ENCODE measurements around the gene AXIN2.

GRCh38 chr17:65498816-65499215 is 62.6 kb downstream of the AXIN2 start:
- TF ChIP-seq FOXP2 (optimal IDR thresholded peaks at IDR 0.05; ENCODE audit: control extremely low read depth, extremely low read length, insufficient read depth) (no peak), POLR2AphosphoS5 (IDR thresholded peaks at IDR 0.05; ENCODE audit: borderline replicate concordance, low read depth, low read length) (no peak)

All from SK-N-MC (cell line).